Transverse colon (tissue), 4 donors: Measurements from ENCODE around the gene CENPM.

ENCODE experiments used
- POLR2A ChIP-seq: fragments of 450-650 bp; IDR thresholded peaks from one replicate; pipeline ENCODE4 v1.6.1; 2016; ENCODE audit warnings: antibody characterized with exemption, mild to moderate bottlenecking, moderate library complexity
- POLR2AphosphoS5 ChIP-seq, 3 donors: sonication (generic); formaldehyde crosslinking; IDR thresholded peaks; one replicate each; pipeline ENCODE4 v1.6.1; 2016; ENCODE audit warnings: antibody characterized with exemption in 3 of 3
- TF ChIP-seq, protein P1 (sequence below), 5 experiments: fragments of 200-600 bp in 3 of 5; fragments of 450-650 bp in 2 of 5; sonication (generic) in 3 of 5; IDR thresholded peaks; 1 replicate in 2 of 5; 2 replicates in 3 of 5; pipeline ENCODE4 v1.5.1; 2016 to 2017; ENCODE audit warnings: antibody characterized with exemption in 5 of 5, inconsistent platforms in 3 of 5, mild to moderate bottlenecking in 2 of 5, moderate library complexity in 1 of 5

DNA sequence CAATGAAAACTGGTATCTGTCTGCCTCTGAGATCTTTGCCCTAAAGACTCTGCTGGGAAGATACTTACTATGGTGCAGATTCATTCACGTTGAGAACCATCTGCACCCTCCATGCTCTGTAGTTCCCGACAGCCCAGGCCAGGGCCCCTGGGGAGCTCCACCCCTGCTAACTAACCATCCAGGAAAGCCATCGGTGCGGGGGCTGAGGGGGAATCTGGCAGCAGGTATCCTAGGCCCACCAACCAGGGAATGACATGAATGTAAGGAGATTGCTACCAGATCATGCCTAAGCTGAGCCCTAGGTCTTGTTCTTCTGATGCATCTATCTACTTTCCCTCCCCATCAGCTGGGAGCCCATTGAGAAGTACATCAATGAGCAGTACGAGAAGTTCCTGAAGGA is 40.3 kb upstream of the CENPM start:
- TF ChIP-seq POLR2A (no peak), POLR2AphosphoS5 (IDR thresholded peaks at IDR 0.05) (no peak)
- TF ChIP-seq, protein P1, sequence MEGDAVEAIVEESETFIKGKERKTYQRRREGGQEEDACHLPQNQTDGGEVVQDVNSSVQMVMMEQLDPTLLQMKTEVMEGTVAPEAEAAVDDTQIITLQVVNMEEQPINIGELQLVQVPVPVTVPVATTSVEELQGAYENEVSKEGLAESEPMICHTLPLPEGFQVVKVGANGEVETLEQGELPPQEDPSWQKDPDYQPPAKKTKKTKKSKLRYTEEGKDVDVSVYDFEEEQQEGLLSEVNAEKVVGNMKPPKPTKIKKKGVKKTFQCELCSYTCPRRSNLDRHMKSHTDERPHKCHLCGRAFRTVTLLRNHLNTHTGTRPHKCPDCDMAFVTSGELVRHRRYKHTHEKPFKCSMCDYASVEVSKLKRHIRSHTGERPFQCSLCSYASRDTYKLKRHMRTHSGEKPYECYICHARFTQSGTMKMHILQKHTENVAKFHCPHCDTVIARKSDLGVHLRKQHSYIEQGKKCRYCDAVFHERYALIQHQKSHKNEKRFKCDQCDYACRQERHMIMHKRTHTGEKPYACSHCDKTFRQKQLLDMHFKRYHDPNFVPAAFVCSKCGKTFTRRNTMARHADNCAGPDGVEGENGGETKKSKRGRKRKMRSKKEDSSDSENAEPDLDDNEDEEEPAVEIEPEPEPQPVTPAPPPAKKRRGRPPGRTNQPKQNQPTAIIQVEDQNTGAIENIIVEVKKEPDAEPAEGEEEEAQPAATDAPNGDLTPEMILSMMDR (IDR thresholded peaks at IDR 0.05) = no peak
